WTC11 (cell line): ENCODE measurements around the gene CTDSPL. TPM values are rescaled to one million over a fixed set of nuclear protein-coding genes. Genes with fewer than 3 reads are reported as not detected.

ENCODE experiments used
- ATAC-seq: fragments of 200-7000 bp; cut with Tn5 transposase; 2 replicates; pipeline ENCODE4 v1.10.0; 2021; ENCODE audit warnings: mild to moderate bottlenecking, moderate library complexity
- CTCF ChIA-PET: fragments of 300-600 bp; sonication (Branson Sonifier 250); formaldehyde crosslinking; loops from one replicate; lab custom pipeline; 2021; ENCODE audit warnings: antibody characterized with exemption; lab: Charles Lee
- POLR2A ChIA-PET: fragments of 350-600 bp; sonication (Branson Sonifier 250); formaldehyde crosslinking; loops from one replicate; lab custom pipeline; 2021; ENCODE audit warnings: antibody characterized with exemption; lab: Charles Lee
- DNase-seq: peaks from one replicate; pipeline ENCODE4 v3.0.0; 2021; ENCODE audit warnings: low spot score
- H3K27ac Mint-ChIP-seq: 2 replicates; pipeline ENCODE4 v1.8.0; 2021; ENCODE audit warnings: mixed read lengths
- H3K27me3 Mint-ChIP-seq: 2 replicates; pipeline ENCODE4 v1.8.0; 2021; ENCODE audit warnings: low read depth, mild to moderate bottlenecking, moderate library complexity, mixed read lengths
- H3K36me3 Mint-ChIP-seq: 2 replicates; pipeline ENCODE4 v1.8.0; 2021; ENCODE audit warnings: mixed read lengths
- H3K4me1 Mint-ChIP-seq: 2 replicates; pipeline ENCODE4 v1.8.0; 2022; ENCODE audit warnings: mixed read lengths
- H3K4me3 Mint-ChIP-seq: 2 replicates; pipeline ENCODE4 v1.8.0; 2021; ENCODE audit warnings: mild to moderate bottlenecking, moderate library complexity, mixed read lengths
- H3K9me3 Mint-ChIP-seq: 2 replicates; pipeline ENCODE4 v1.8.0; 2021; ENCODE audit warnings: mixed read lengths
- AR ChIP-seq: fragments of 250-450 bp; sonication (Bioruptor Pico); IDR thresholded peaks from 2 replicates; pipeline ENCODE4 v1.9.0; 2021; ENCODE audit warnings: mild to moderate bottlenecking
- CREM ChIP-seq: sonication (generic); formaldehyde crosslinking; IDR thresholded peaks from 2 replicates; pipeline ENCODE4 v1.8.1; 2022; ENCODE audit warnings: mild to moderate bottlenecking, missing genetic modification reagents, moderate library complexity
- E2F4 ChIP-seq: sonication (generic); formaldehyde crosslinking; IDR thresholded peaks from 2 replicates; pipeline ENCODE4 v1.8.1; 2022; ENCODE audit warnings: low read depth, mild to moderate bottlenecking, moderate library complexity, missing genetic modification reagents, borderline replicate concordance
- E2F5 ChIP-seq: sonication (generic); formaldehyde crosslinking; IDR thresholded peaks from 2 replicates; pipeline ENCODE4 v1.8.1; 2022; ENCODE audit warnings: mild to moderate bottlenecking, moderate library complexity, missing genetic modification reagents
- EMX1 ChIP-seq: fragments of 250-450 bp; sonication (Bioruptor Pico); IDR thresholded peaks from 2 replicates; pipeline ENCODE4 v1.8.0; 2021; ENCODE audit warnings: mild to moderate bottlenecking
- FOXJ3 ChIP-seq: sonication (generic); formaldehyde crosslinking; IDR thresholded peaks from 2 replicates; pipeline ENCODE4 v1.9.0; 2021; ENCODE audit warnings: missing genetic modification reagents, mild to moderate bottlenecking, borderline replicate concordance
- FOXP4 ChIP-seq: sonication (generic); formaldehyde crosslinking; IDR thresholded peaks from 2 replicates; pipeline ENCODE4 v1.8.0; 2022; ENCODE audit warnings: mild to moderate bottlenecking, missing genetic modification reagents
- GRHL2 ChIP-seq: fragments of 250-450 bp; sonication (Bioruptor Pico); IDR thresholded peaks from 2 replicates; pipeline ENCODE4 v1.8.0; 2022; ENCODE audit warnings: mild to moderate bottlenecking, moderate library complexity; ENCODE audit not compliant: insufficient replicate concordance, severe bottlenecking
- GTF2I ChIP-seq: fragments of 250-450 bp; sonication (Bioruptor Pico); conservative IDR thresholded peaks from 2 replicates; pipeline ENCODE4 v1.4.0; 2021; ENCODE audit warnings: mild to moderate bottlenecking
- KAT7 ChIP-seq: sonication (generic); formaldehyde crosslinking; IDR thresholded peaks from 2 replicates; pipeline ENCODE4 v1.8.1; 2023; ENCODE audit warnings: missing genetic modification reagents, mild to moderate bottlenecking, borderline replicate concordance
- NR2C2 ChIP-seq: sonication (generic); formaldehyde crosslinking; IDR thresholded peaks from 2 replicates; pipeline ENCODE4 v1.8.0; 2022; ENCODE audit warnings: mild to moderate bottlenecking, missing genetic modification reagents
- RELA ChIP-seq: sonication (generic); formaldehyde crosslinking; IDR thresholded peaks from 2 replicates; pipeline ENCODE4 v1.8.1; 2022; ENCODE audit warnings: missing genetic modification reagents, mild to moderate bottlenecking, borderline replicate concordance
- STAT6 ChIP-seq: sonication (generic); formaldehyde crosslinking; conservative IDR thresholded peaks from 2 replicates; pipeline ENCODE4 v1.8.1; 2023; ENCODE audit warnings: mild to moderate bottlenecking, low read depth, missing genetic modification reagents, moderate library complexity
- TEAD4 ChIP-seq: sonication (generic); formaldehyde crosslinking; IDR thresholded peaks from 2 replicates; pipeline ENCODE4 v1.8.0; 2022; ENCODE audit warnings: mild to moderate bottlenecking, missing genetic modification reagents
- TP53 ChIP-seq: sonication (generic); formaldehyde crosslinking; IDR thresholded peaks from 2 replicates; pipeline ENCODE4 v1.8.1; 2023; ENCODE audit warnings: mild to moderate bottlenecking, missing genetic modification reagents
- ZBTB21 ChIP-seq: sonication (generic); formaldehyde crosslinking; IDR thresholded peaks from 2 replicates; pipeline ENCODE4 v1.8.1; 2023; ENCODE audit warnings: mild to moderate bottlenecking, missing genetic modification reagents, borderline replicate concordance
- ZMAT4 ChIP-seq: fragments of 250-450 bp; sonication (Bioruptor Pico); IDR thresholded peaks from 2 replicates; pipeline ENCODE4 v1.9.0; 2021; ENCODE audit warnings: mild to moderate bottlenecking
- ZNF121 ChIP-seq: sonication (generic); formaldehyde crosslinking; IDR thresholded peaks from 2 replicates; pipeline ENCODE4 v1.8.0; 2023; ENCODE audit warnings: missing genetic modification reagents
- ZNF263 ChIP-seq: sonication (generic); formaldehyde crosslinking; IDR thresholded peaks from 2 replicates; pipeline ENCODE4 v1.8.1; 2022; ENCODE audit warnings: low read depth, mild to moderate bottlenecking, moderate library complexity, missing genetic modification reagents
- ZNF671 ChIP-seq: fragments of 250-450 bp; sonication (Bioruptor Pico); IDR thresholded peaks from 2 replicates; pipeline ENCODE4 v1.8.0; 2021; ENCODE audit warnings: mild to moderate bottlenecking
- total RNA-seq: library from RNA; stranded (reverse); gene quantifications from 3 replicates; pipeline ENCODE4 v1.2.3, GENCODE V29; 2021

Gene CTDSPL
- total RNA-seq, 1 experiment from 2014 or later = 41.2 TPM

GRCh38 chr3:37925157-37925556, 63.5 kb downstream of the CTDSPL start:
- ChIA-PET POLR2A (interaction anchor here (0.6 kb wide), 1 partner anchor 212 kb away, joined by 3 read pairs; the partner anchor contains the start of gene ACAA1), CTCF (interaction anchor here (0.7 to 1.5 kb wide), 2 partner anchors 50 to 70 kb away, joined by 4 read pairs; no protein-coding TSS in a partner anchor)
- Mint-ChIP-seq H3K4me3 (no peak overlapping the region), H3K4me1 (peaks cover 18% of the 10 kb centered on the region), H3K27ac (peak overlapping the region; percentile 12), H3K9me3 (peaks cover 15% of the 10 kb centered on the region), H3K36me3 (peaks cover 4% of the 10 kb centered on the region; the same call in 1 of the 2 replicates), H3K27me3 (no peaks in the 10 kb centered on the region)
- ATAC-seq = peak; percentile 58
- DNase-seq = no peak
- TF ChIP-seq TP53 (CRISPR knock-in tag) = no peak
- no peak for TF ChIP-seq FOXP4 (CRISPR knock-in tag)
- no peak for TF ChIP-seq E2F5 (CRISPR knock-in tag)
- TF ChIP-seq ZNF263 (CRISPR knock-in tag) = no peak
- no peak for TF ChIP-seq STAT6 (CRISPR knock-in tag)
- TF ChIP-seq FOXJ3 (CRISPR knock-in tag) = no peak
- no peak for TF ChIP-seq NR2C2 (CRISPR knock-in tag)
- TF ChIP-seq CREM = no peak
- TF ChIP-seq KAT7 = no peak
- TF ChIP-seq GTF2I = no peak
- TF ChIP-seq EMX1 (CRISPR knock-in tag) = no peak
- no peak for TF ChIP-seq E2F4
- no peak for TF ChIP-seq TEAD4
- TF ChIP-seq ZNF121 (CRISPR knock-in tag) = no peak
- TF ChIP-seq ZNF671 (CRISPR knock-in tag) = no peak
- TF ChIP-seq GRHL2 (CRISPR knock-in tag) = no peak
- TF ChIP-seq ZBTB21 (CRISPR knock-in tag) = no peak
- TF ChIP-seq AR (CRISPR knock-in tag) = no peak
- no peak for TF ChIP-seq ZMAT4 (CRISPR knock-in tag)
- TF ChIP-seq RELA (CRISPR knock-in tag) = no peak
